GM12878 (cell line): Measurements from ENCODE around the gene KRT86. TPM values are rescaled to one million over a fixed set of nuclear protein-coding genes. Genes with fewer than 3 reads are reported as not detected.

ENCODE experiments used
- ATAC-seq: fragments of 200-7000 bp; cut with Tn5 transposase; 3 replicates; pipeline ENCODE4 v1.9.1; 2020; ENCODE audit warnings: mild to moderate bottlenecking, moderate library complexity
- BruUV-seq: library from RNA; stranded (reverse); fragments of 400-500 nt; replicated peaks from 2 replicates; lab custom pipeline; 2021; lab: Mats Ljungman, UMichigan
- CTCF ChIA-PET: fragments of 300-600 bp; sonication (Branson Sonifier 250); formaldehyde crosslinking; extraction: SDS; loops from one replicate; lab custom pipeline; 2021; ENCODE audit warnings: inconsistent platforms; lab: Yijun Ruan, JAX
- POLR2A ChIA-PET: fragments of 350-600 bp; formaldehyde crosslinking; extraction: SDS; loops from one replicate; lab custom pipeline; 2021; ENCODE audit warnings: inconsistent platforms; lab: Charles Lee
- RAD21 ChIA-PET: fragments of 300-600 bp; sonication (Branson Sonifier 250); formaldehyde crosslinking; loops from one replicate; lab custom pipeline; 2023; ENCODE audit warnings: antibody characterized with exemption; ENCODE audit not compliant: unreplicated experiment; lab: Charles Lee
- SMC1A ChIA-PET: fragments of 300-600 bp; sonication (Branson Sonifier 250); formaldehyde crosslinking; loops from one replicate; lab custom pipeline; 2023; ENCODE audit not compliant: unreplicated experiment, uncharacterized antibody; lab: Charles Lee
- DNase-seq: peaks from one replicate; pipeline ENCODE4 v3.0.0-alpha.2; 2011; ENCODE audit warnings: low read depth, low spot score
- FAIRE-seq: peaks from 3 replicates; lab custom pipeline; 2011; peaks lifted over from hg19 to GRCh38; lab: Jason Lieb, UNC
- H2AFZ ChIP-seq: 2 replicates; pipeline ENCODE4 v1.6.0; 2011; ENCODE audit warnings: low read depth, low read length, control low read depth; ENCODE audit not compliant: control insufficient read depth
- H3K27ac ChIP-seq: 2 replicates; pipeline ENCODE4 v1.5.1; 2011; ENCODE audit warnings: control low read depth; ENCODE audit not compliant: control insufficient read depth, insufficient read depth
- H3K27me3 ChIP-seq, 2 experiments: replicated peaks in 1 of 2; 2 replicates each; pipeline versions ENCODE4 v1.6.0 to v1.6.1; 2011; ENCODE audit warnings: low read length in 1 of 2; ENCODE audit not compliant: control insufficient read depth in 2 of 2, insufficient read depth in 2 of 2
- H3K36me3 ChIP-seq, 2 experiments: 2 replicates each; pipeline ENCODE4 v1.5.1; 2011; ENCODE audit warnings: low read length in 1 of 2; ENCODE audit not compliant: control insufficient read depth in 2 of 2, insufficient read depth in 2 of 2
- H3K4me1 ChIP-seq: 2 replicates; pipeline ENCODE4 v1.6.1; 2011; ENCODE audit warnings: mild to moderate bottlenecking, low read length, moderate library complexity, mixed read lengths; ENCODE audit not compliant: control insufficient read depth, insufficient read depth
- H3K4me2 ChIP-seq: 2 replicates; pipeline ENCODE4 v1.6.0; 2011; ENCODE audit warnings: control low read depth; ENCODE audit not compliant: control insufficient read depth, insufficient read depth
- H3K4me3 ChIP-seq: fragments of 200-600 bp; sonication (generic); 2 replicates; pipeline ENCODE4 v1.5.1; 2016
- H3K79me2 ChIP-seq: 2 replicates; pipeline ENCODE4 v1.6.0; 2011; ENCODE audit warnings: low read length; ENCODE audit not compliant: control insufficient read depth, insufficient read depth
- H3K9ac ChIP-seq: 2 replicates; pipeline ENCODE4 v1.8.0; 2011; ENCODE audit warnings: low read length, control low read depth, mixed read lengths; ENCODE audit not compliant: control insufficient read depth, insufficient read depth
- H3K9me3 ChIP-seq: replicated peaks from 3 replicates; pipeline ENCODE4 v1.5.1; 2011; ENCODE audit warnings: mild to moderate bottlenecking, low read length; ENCODE audit not compliant: control insufficient read depth, insufficient read depth
- H4K20me1 ChIP-seq: 2 replicates; pipeline ENCODE4 v1.6.0; 2011; ENCODE audit not compliant: control insufficient read depth, insufficient read depth
- BCL3 ChIP-seq: IDR thresholded peaks from 2 replicates; pipeline ENCODE4 v1.6.1; 2011; ENCODE audit warnings: borderline replicate concordance, low read depth, mild to moderate bottlenecking, moderate library complexity, low read length; ENCODE audit not compliant: insufficient read depth, poor library complexity, severe bottlenecking
- GATAD2B ChIP-seq: fragments of 450-650 bp; conservative IDR thresholded peaks from 2 replicates; pipeline ENCODE4 v1.6.1; 2017; ENCODE audit warnings: low read depth, mild to moderate bottlenecking, moderate library complexity
- HDAC2 ChIP-seq: fragments of 200-600 bp; sonication (generic); IDR thresholded peaks from 2 replicates; pipeline ENCODE4 v1.6.1; 2017
- IRF4 ChIP-seq: IDR thresholded peaks from 2 replicates; pipeline ENCODE4 v1.6.1; 2011; ENCODE audit warnings: low read depth, low read length
- LARP7 ChIP-seq: fragments of 450-650 bp; IDR thresholded peaks from 2 replicates; pipeline ENCODE4 v1.6.1; 2017; ENCODE audit warnings: mild to moderate bottlenecking
- NFYA ChIP-seq: IDR thresholded peaks from 2 replicates; pipeline ENCODE4 v1.6.1; 2011; ENCODE audit warnings: low read depth, mild to moderate bottlenecking, low read length, improper control_type of control experiment, borderline replicate concordance
- PML ChIP-seq: IDR thresholded peaks from 2 replicates; pipeline ENCODE4 v1.6.1; 2012; ENCODE audit warnings: low read length, inconsistent platforms
- POU2F2 ChIP-seq: IDR thresholded peaks from 3 replicates; pipeline ENCODE4 v1.6.1; 2011; ENCODE audit warnings: low read depth, mild to moderate bottlenecking, low read length, borderline replicate concordance
- RELA ChIP-seq: fragments of 450-650 bp; IDR thresholded peaks from 2 replicates; pipeline ENCODE4 v1.8.0; 2014; ENCODE audit warnings: borderline replicate concordance; ENCODE audit not compliant: partially characterized antibody
- RFX5 ChIP-seq: IDR thresholded peaks from 2 replicates; pipeline ENCODE4 v1.6.1; 2011; ENCODE audit warnings: low read depth, low read length, improper control_type of control experiment
- SIX5 ChIP-seq: IDR thresholded peaks from 2 replicates; pipeline ENCODE4 v1.6.1; 2011; ENCODE audit warnings: mild to moderate bottlenecking, low read depth, low read length, moderate library complexity; ENCODE audit not compliant: severe bottlenecking
- SMAD5 ChIP-seq: IDR thresholded peaks from 2 replicates; pipeline ENCODE4 v1.6.1; 2016; ENCODE audit warnings: antibody characterized with exemption, low read depth
- SMC3 ChIP-seq: IDR thresholded peaks from 2 replicates; pipeline ENCODE4 v1.6.1; 2011; ENCODE audit warnings: low read length, improper control_type of control experiment, borderline replicate concordance
- SUPT20H ChIP-seq: IDR thresholded peaks from 2 replicates; pipeline ENCODE4 v1.6.1; 2011; ENCODE audit warnings: low read depth, mild to moderate bottlenecking, low read length, moderate library complexity, borderline replicate concordance; ENCODE audit not compliant: control insufficient read depth
- ZBED1 ChIP-seq: IDR thresholded peaks from 2 replicates; pipeline ENCODE4 v1.6.1; 2016; ENCODE audit warnings: borderline replicate concordance
- WGBS: methylation state at CpG from one replicate; pipeline ENCODE4 v1.1.6; 2016; ENCODE audit warnings: low lambda C conversion rate; ENCODE audit not compliant: insufficient replicate concordance, insufficient coverage; ENCODE audit errors: missing lambda C conversion rate; 5-methylcytosine and 5-hydroxymethylcytosine counted together
- in situ Hi-C: fragments of 300-500 bp; cut with MboI; formaldehyde crosslinking; loops from 9 replicates; pipeline ENCODE4 v1.14.3; 2018; ENCODE audit warnings: mixed read lengths
- intact Hi-C: fragments of 100-400 bp; cut with micrococcal nuclease; formaldehyde crosslinking; loops from one replicate; pipeline ENCODE4 v1.14.2; 2022; ENCODE audit not compliant: unreplicated experiment
- polyA plus RNA-seq, 11 experiments: library from polyadenylated mRNA; depleted of rRNA in 4 of 11; unstranded in 6 of 11; stranded (reverse) in 5 of 11; fragments of >200 nt; fragmentation: Nextera tagmentation in 4 of 11; fragmentation: Illumina TruSeq in 1 of 11; extraction: Ambion mirVana in 4 of 11; extraction: Trizol in 1 of 11; gene quantifications; 1 replicate in 1 of 11; 2 replicates in 10 of 11; pipeline versions ENCODE4 v1.2.1 to v1.2.3, GENCODE V29; 2011 to 2016; ENCODE audit warnings: inconsistent platforms in 2 of 11, missing spikeins in 2 of 11, low read depth in 1 of 11
- total RNA-seq, 4 experiments: library from RNA; depleted of rRNA in 3 of 4; stranded (reverse); fragments of >200 nt in 3 of 4; fragmentation: Illumina TruSeq in 1 of 4; extraction: Trizol in 1 of 4; gene quantifications; 2 replicates each; pipeline versions ENCODE4 v1.2.1 to v1.2.3, GENCODE V29; 2013 to 2021
- TF ChIP-seq, protein P1 (sequence below): IDR thresholded peaks from 2 replicates; pipeline ENCODE4 v1.6.1; 2012; ENCODE audit warnings: low read depth, low read length, improper control_type of control experiment
- TF ChIP-seq, protein P2 (sequence below), 3 experiments: IDR thresholded peaks in 2 of 3; conservative IDR thresholded peaks in 1 of 3; 2 replicates each; pipeline ENCODE4 v1.5.1; 2011; ENCODE audit warnings: low read depth in 3 of 3, low read length in 3 of 3, mild to moderate bottlenecking in 3 of 3, control low read depth in 2 of 3, moderate library complexity in 2 of 3, inconsistent platforms in 1 of 3, mixed read lengths in 1 of 3; ENCODE audit not compliant: control insufficient read depth in 2 of 3, insufficient read depth in 1 of 3; ENCODE audit errors: extremely low read depth in 1 of 3

The KRT86 gene
- total and polyA plus RNA-seq, 10 of the 15 experiments (the other 5 are each of a cell fraction or from before 2014, with no cell fraction given): 0.11 to 0.54 (median 0.18) TPM; not detected in 4

GRCh38 chr12:52275686-52276085 is 1.2 kb downstream of the KRT86 start:
- no peak for ATAC-seq
- no peak overlapping the region for H3K27ac ChIP-seq
- ChIA-PET RAD21 (no interaction called here), SMC1A (interaction anchor here (0.7 kb wide), 1 partner anchor 8 kb away, joined by 3 read pairs; no protein-coding TSS in a partner anchor), CTCF (interaction anchor here (1.9 kb wide), 1 partner anchor 54 kb away, joined by 5 read pairs; no protein-coding TSS in a partner anchor), POLR2A (no interaction called here)
- H4K20me1 ChIP-seq: no peaks in the 10 kb centered on the region
- FAIRE-seq: no peak
- H3K9ac ChIP-seq: no peak overlapping the region
- WGBS: 50% methylated on average over 3 of the region's 3 CpGs
- intact Hi-C loops (no loop called here), in situ Hi-C loops (no loop called here)
- no peaks in the 10 kb centered on the region for H3K36me3 ChIP-seq
- H3K79me2 ChIP-seq: no peaks in the 10 kb centered on the region
- H3K4me2 ChIP-seq: no peak overlapping the region
- H3K4me1 ChIP-seq: no peaks in the 10 kb centered on the region
- peaks cover 3% of the 10 kb centered on the region in 2 experiments; a peak in 2 of 4 replicates for H3K27me3 ChIP-seq
- DNase-seq: no peak
- H3K9me3 ChIP-seq: no peaks in the 10 kb centered on the region
- BruUV-seq: no TSS peak
- H2AFZ ChIP-seq: no peak overlapping the region
- TF ChIP-seq NFYA (no peak), SMAD5 (no peak), PML (no peak), SMC3 (no peak), LARP7 (no peak), ZBED1 (no peak), RELA (no peak), POU2F2 (no peak), HDAC2 (no peak), IRF4 (no peak), GATAD2B (no peak), BCL3 (no peak), SIX5 (no peak), RFX5 (no peak), SUPT20H (no peak)
- TF ChIP-seq, protein P1, sequence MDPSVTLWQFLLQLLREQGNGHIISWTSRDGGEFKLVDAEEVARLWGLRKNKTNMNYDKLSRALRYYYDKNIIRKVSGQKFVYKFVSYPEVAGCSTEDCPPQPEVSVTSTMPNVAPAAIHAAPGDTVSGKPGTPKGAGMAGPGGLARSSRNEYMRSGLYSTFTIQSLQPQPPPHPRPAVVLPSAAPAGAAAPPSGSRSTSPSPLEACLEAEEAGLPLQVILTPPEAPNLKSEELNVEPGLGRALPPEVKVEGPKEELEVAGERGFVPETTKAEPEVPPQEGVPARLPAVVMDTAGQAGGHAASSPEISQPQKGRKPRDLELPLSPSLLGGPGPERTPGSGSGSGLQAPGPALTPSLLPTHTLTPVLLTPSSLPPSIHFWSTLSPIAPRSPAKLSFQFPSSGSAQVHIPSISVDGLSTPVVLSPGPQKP: no peak
- TF ChIP-seq, protein P2, sequence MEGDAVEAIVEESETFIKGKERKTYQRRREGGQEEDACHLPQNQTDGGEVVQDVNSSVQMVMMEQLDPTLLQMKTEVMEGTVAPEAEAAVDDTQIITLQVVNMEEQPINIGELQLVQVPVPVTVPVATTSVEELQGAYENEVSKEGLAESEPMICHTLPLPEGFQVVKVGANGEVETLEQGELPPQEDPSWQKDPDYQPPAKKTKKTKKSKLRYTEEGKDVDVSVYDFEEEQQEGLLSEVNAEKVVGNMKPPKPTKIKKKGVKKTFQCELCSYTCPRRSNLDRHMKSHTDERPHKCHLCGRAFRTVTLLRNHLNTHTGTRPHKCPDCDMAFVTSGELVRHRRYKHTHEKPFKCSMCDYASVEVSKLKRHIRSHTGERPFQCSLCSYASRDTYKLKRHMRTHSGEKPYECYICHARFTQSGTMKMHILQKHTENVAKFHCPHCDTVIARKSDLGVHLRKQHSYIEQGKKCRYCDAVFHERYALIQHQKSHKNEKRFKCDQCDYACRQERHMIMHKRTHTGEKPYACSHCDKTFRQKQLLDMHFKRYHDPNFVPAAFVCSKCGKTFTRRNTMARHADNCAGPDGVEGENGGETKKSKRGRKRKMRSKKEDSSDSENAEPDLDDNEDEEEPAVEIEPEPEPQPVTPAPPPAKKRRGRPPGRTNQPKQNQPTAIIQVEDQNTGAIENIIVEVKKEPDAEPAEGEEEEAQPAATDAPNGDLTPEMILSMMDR (IDR thresholded peaks at IDR 0.05 in 2 of 3, conservative IDR thresholded peaks at IDR 0.05 in 1 of 3; ENCODE audit: control insufficient read depth in 2 of 3, extremely low read depth in 1 of 3, insufficient read depth in 1 of 3, low read depth in 3 of 3, low read length in 3 of 3): no peak
- no peak overlapping the region for H3K4me3 ChIP-seq
